ENCODE measurements around the gene TFIP11.

TFIP11 gene

DNA sequence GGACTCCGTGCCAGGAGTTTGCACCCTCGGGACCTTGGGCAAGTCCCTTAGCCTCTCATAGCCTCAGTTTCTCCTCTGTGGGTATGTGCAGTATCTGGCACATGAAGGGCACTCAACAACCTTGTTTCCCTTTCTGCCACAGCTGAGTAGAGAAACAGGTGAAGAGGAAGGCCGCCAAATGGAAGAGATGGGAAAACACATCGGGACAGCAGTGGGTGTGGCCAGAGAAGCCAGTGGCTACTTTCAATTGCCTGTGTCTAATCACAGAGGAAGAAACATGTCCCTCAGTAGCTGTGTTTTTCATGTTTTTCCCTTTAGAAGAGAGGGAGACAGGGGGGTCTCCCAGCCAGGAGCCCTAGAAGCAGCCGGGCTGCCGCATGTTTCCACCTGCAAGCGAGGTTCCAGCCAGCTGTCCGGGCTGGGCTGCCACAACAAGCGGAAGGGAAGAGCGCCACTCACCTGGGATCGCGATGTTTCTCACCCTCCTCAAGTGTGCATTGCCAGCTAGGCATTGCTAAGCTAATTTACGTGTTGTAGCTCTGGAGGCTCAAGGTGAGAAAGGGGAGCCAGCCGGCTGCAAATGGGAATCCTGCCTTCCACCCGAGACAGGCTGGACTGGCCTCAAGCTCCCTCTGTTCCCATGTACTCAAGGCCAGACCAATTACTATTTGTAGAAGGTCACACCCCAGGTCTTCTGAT is 66.5 kb downstream of the TFIP11 start:
- DNase-seq = no peak

DNA sequence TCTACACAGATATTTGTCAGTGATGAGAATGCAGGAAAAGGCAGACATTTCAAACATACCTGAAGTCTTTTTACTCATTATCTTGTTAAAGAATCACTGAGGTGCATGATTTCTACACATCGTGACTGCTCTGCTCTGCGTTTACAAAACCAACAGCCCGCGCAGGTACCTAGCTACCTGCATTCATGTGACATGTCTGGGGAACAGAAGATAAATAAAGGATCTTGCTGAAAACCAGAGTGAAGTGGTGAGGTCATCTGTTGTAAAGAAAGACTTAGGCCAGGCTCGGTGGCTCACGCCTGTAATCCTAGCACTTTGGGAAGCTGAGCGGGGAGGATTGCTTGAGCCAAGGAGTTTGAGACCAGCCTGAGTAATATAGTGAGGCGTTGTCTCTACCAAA is 67.5 kb downstream of the TFIP11 start:
- no peak for DNase-seq

DNA sequence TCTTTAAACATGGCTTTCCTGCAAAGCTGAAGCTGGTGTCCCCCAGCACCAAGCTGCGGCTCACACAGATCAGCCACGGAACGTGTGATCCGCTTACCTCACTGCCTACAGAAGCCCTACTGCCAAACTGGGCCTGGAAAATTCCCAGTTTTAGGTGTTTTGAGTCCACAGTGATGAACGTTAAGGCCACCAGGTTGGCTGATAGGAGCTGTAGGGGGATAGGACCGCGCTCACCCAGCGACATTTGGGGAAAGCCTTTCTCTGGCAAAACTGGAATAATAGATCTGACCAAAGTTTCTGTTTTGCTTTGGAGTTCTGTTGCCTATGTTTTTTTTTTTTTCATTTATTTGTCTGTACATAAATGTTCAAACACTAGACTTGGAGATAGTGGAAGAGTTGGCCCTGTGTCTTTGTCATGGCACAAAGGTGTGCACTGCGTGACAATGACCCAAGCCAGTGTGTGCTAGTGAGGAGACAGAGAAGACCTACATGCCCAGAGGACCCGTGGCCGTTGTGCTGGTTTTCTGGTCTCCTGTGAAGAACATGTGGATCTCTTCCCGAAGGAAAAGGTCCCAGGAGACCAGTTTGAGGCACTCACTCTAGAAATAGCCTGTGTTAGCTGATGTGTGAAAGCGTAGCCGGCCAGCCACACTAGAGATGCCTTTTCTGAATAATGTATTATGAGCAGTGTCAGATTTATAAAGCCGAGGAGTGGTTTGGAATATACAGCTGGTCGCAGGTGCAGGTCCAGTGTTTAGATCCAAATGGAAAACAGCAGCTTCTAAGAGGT is 68.2 kb downstream of the TFIP11 start:
- no peak for DNase-seq

DNA sequence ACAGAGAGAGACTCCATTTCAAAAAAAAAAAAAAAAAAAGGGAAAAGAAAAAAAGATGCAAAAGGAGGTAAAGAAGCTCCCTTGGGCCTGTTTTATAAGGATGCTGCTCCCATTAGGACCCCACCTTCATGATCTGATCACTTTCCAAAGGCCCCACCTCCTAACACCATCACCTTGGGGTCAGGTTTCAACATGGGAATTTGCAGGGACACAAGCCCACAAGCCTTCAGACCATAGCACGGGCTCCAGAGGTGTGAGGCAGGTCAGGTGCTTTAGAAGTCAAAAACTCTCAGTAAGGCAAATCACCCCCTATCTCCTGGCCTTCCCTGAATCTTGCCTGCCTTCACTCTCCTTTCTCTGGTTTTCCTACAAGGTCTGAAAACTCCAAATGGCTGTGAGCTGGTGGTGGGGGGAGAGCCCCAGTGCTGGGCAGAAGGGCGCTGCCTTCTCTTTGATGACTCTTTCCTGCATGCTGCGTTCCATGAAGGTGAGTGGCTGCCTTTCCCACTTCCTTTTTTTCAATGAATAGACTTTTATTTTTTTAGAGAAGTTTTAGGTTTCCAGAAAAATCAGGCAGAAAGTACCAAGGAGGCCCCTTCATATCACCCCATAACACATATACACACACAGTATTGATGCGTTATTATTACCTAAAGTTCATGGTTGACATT is 70.1 kb downstream of the TFIP11 start:
- no peak for DNase-seq
